DMS 273 (cell line): ENCODE results near the gene HIRIP3.
"Not testable (repeated sequence)": the region's sequence is repeated elsewhere in the genome, so short reads cannot be mapped to it uniquely, and the experiment has no call there.

Experiments used
- DNase-seq: peaks from one replicate; lab custom pipeline; 2025; ENCODE audit not compliant: unreplicated experiment; lab: John Stamatoyannopoulos, UW

Gene HIRIP3

GRCh38 chr16:29961479-29962343 is 33.7 kb downstream of the HIRIP3 start, which contains the start of gene TMEM219:
TSS of gene TMEM219 (plus strand) at chr16:29962079. CDS start at chr16:29963144, 1,065 bp downstream.
- peak; percentile 97 for DNase-seq

GRCh38 chr16:29961127-29961478 is 34.3 kb downstream of the HIRIP3 start:
- DNase-seq: peak; percentile 66

GRCh38 chr16:29959821-29960220 is 35.6 kb downstream of the HIRIP3 start:
- not testable (repeated sequence) for DNase-seq

- no peak for DNase-seq
Observed at GRCh38 chr16:29959293-29959692, 36.1 kb downstream of the HIRIP3 start.

- DNase-seq: no peak
Observed at GRCh38 chr16:29958756-29959155, 36.7 kb downstream of the HIRIP3 start.

GRCh38 chr16:29951625-29952365 is 43.6 kb downstream of the HIRIP3 start:
- no peak for DNase-seq

GRCh38 chr16:29950806-29951461 is 44.5 kb downstream of the HIRIP3 start:
- no peak for DNase-seq

GRCh38 chr16:29947897-29948296 is 47.5 kb downstream of the HIRIP3 start:
- DNase-seq: no peak

GRCh38 chr16:29943846-29944799 is 51.3 kb downstream of the HIRIP3 start:
- peak; percentile 80 for DNase-seq
